ENCODE data around the gene HMCN2. TPM values are rescaled to one million over a fixed set of nuclear protein-coding genes. Genes with fewer than 3 reads are reported as not detected.

HMCN2 gene
- total RNA-seq, 1 donor: under 0.01 TPM

DNA sequence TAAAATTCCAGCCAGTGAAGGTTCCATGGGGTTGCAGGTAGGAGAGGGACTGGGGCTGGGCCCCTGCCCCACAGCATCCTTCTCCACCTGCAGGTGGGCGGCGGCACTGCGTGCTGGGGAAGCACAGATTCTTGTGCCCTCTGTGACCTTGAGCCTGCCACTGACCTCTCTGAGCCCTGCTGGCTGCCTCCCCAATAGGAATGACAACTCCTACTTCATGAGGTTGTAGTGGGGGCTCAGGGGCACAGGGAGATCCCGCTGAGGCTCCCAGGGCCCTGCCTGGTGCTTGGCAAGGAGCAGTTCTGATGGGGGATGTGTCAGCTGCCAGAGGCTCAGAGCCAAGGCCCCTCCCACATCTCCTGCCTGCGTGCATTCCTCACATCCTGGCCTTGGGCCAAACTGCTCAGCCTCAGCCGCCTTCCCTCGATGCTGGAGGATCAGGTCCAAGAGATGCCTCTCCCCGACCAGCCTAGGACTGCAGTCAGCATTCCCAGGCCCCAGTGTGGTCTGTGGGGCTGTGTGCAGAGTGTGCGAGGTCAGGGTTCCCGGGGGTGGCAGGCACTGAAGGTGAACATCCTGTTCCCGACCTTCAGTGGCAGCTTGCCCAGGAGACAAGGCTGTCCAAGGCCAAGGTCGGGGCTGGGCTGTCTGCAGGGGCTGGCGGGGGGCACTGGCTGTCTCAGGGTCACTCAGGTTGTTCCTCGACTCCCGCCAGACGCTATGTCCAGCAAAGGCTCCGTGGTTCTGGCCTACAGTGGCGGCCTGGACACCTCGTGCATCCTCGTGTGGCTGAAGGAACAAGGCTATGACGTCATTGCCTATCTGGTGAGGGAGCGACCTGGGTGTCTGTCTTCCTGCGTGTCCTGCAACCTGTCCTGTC lies 186.2 kb downstream of the HMCN2 start:
- H2AFZ ChIP-seq (ENCODE audit: low read length): no peak overlapping the region
- peaks cover 27% of the 10 kb centered on the region for H3K4me1 ChIP-seq (ENCODE audit: insufficient read depth, low read length)
- DNase-seq (ENCODE audit: insufficient read length, low spot score, missing footprints): peak; percentile 99
- H3K79me2 ChIP-seq (ENCODE audit: insufficient read depth, low read length): peaks cover 16% of the 10 kb centered on the region
- TF ChIP-seq CTCF (IDR thresholded peaks at IDR 0.05; ENCODE audit: extremely low read depth, low read depth, low read length): peak; percentile 47
- H3K27me3 ChIP-seq (ENCODE audit: insufficient read depth, low read length): no peaks in the 10 kb centered on the region
- no peak overlapping the region for H3K27ac ChIP-seq (ENCODE audit: low read depth, low read length)
- H3K36me3 ChIP-seq (ENCODE audit: insufficient read depth, low read length): peaks cover 7% of the 10 kb centered on the region
- peak overlapping the region; percentile 34 for H3K4me2 ChIP-seq (ENCODE audit: insufficient read depth, low read length)
- no peak overlapping the region for H3K4me3 ChIP-seq (ENCODE audit: insufficient read depth, low read length)
- H4K20me1 ChIP-seq (ENCODE audit: insufficient read depth, low read length): peaks cover 76% of the 10 kb centered on the region
- no peaks in the 10 kb centered on the region for H3K9me3 ChIP-seq (ENCODE audit: low read depth, low read length)

- Histone ChIP-seq H3K4me2 (ENCODE audit: insufficient read depth, low read length) (no peak overlapping the region), H3K27ac (ENCODE audit: low read depth, low read length) (no peak overlapping the region), H3K36me3 (ENCODE audit: insufficient read depth, low read length) (peaks cover 7% of the 10 kb centered on the region), H3K27me3 (ENCODE audit: insufficient read depth, low read length) (no peaks in the 10 kb centered on the region), H3K4me1 (ENCODE audit: insufficient read depth, low read length) (peaks cover 17% of the 10 kb centered on the region), H3K4me3 (ENCODE audit: insufficient read depth, low read length) (no peak overlapping the region), H3K79me2 (ENCODE audit: insufficient read depth, low read length) (peaks cover 8% of the 10 kb centered on the region), H4K20me1 (ENCODE audit: insufficient read depth, low read length) (peaks cover 68% of the 10 kb centered on the region), H2AFZ (ENCODE audit: low read length) (no peak overlapping the region), H3K9me3 (ENCODE audit: low read depth, low read length) (no peaks in the 10 kb centered on the region)
- TF ChIP-seq CTCF (IDR thresholded peaks at IDR 0.05; ENCODE audit: extremely low read depth, low read depth, low read length): no peak
- DNase-seq (ENCODE audit: insufficient read length, low spot score, missing footprints): no peak
Observed at GRCh38 chr9:130452835-130453234, 187.3 kb downstream of the HMCN2 start.

DNA sequence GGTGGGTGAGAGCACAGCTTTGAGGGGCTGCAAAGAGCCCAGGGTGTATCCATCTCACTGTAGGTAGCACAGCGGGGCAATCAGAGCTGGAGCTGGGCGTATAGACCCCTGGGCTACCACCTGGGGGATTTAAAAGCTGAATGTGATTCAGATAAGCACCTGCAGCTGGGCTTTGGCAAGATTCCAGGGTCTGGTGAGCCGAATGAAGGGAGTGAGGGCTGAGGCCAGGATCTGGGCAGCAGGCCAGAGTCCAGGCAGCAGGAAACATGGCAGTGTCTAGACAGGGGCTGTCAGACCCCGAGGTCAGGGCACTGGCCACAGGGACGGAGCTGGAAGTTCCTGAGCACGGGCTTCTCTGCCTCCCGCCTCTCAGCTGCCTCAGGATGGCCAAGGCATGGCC lies 187.9 kb downstream of the HMCN2 start:
- H3K36me3 ChIP-seq (ENCODE audit: insufficient read depth, low read length): peaks cover 7% of the 10 kb centered on the region
- no peak for DNase-seq (ENCODE audit: insufficient read length, low spot score, missing footprints)

More for the DNA sequence above, 187.9 kb downstream of the HMCN2 start:
- Histone ChIP-seq H3K9me3 (ENCODE audit: low read depth, low read length) (no peaks in the 10 kb centered on the region), H3K79me2 (ENCODE audit: insufficient read depth, low read length) (peaks cover 2% of the 10 kb centered on the region), H3K4me2 (ENCODE audit: insufficient read depth, low read length) (no peak overlapping the region), H3K27me3 (ENCODE audit: insufficient read depth, low read length) (no peaks in the 10 kb centered on the region), H3K4me3 (ENCODE audit: insufficient read depth, low read length) (no peak overlapping the region), H4K20me1 (ENCODE audit: insufficient read depth, low read length) (peaks cover 62% of the 10 kb centered on the region), H3K27ac (ENCODE audit: low read depth, low read length) (no peak overlapping the region), H3K4me1 (ENCODE audit: insufficient read depth, low read length) (peaks cover 13% of the 10 kb centered on the region), H2AFZ (ENCODE audit: low read length) (no peak overlapping the region)
- no peak for TF ChIP-seq CTCF (IDR thresholded peaks at IDR 0.05; ENCODE audit: extremely low read depth, low read depth, low read length)
